22Rv1 (cell line): Measurements from ENCODE around the gene TCAP.

Experiments used
- CTCF ChIP-seq: fragments of 450-650 bp; IDR thresholded peaks from 2 replicates; pipeline ENCODE4 v1.5.1; 2017; ENCODE audit warnings: mild to moderate bottlenecking
- ZFX ChIP-seq: fragments of 450-650 bp; IDR thresholded peaks from 2 replicates; pipeline ENCODE4 v1.6.1; 2017; ENCODE audit warnings: antibody characterized with exemption, borderline replicate concordance

GRCh38 chr17:39653316-39653661 is 11.9 kb upstream of the TCAP start:
- TF ChIP-seq CTCF (no peak), ZFX (no peak)
